HG03575 (cell line): ENCODE data around the gene DHX32.

Experiments used
- ATAC-seq: cut with Tn5 transposase; IDR thresholded peaks from one replicate; pipeline ENCODE4 v1.9.1; 2021; ENCODE audit not compliant: unreplicated experiment, insufficient number of reproducible peaks, low FRiP score; ENCODE audit errors: extremely low read depth

DHX32 gene

DNA sequence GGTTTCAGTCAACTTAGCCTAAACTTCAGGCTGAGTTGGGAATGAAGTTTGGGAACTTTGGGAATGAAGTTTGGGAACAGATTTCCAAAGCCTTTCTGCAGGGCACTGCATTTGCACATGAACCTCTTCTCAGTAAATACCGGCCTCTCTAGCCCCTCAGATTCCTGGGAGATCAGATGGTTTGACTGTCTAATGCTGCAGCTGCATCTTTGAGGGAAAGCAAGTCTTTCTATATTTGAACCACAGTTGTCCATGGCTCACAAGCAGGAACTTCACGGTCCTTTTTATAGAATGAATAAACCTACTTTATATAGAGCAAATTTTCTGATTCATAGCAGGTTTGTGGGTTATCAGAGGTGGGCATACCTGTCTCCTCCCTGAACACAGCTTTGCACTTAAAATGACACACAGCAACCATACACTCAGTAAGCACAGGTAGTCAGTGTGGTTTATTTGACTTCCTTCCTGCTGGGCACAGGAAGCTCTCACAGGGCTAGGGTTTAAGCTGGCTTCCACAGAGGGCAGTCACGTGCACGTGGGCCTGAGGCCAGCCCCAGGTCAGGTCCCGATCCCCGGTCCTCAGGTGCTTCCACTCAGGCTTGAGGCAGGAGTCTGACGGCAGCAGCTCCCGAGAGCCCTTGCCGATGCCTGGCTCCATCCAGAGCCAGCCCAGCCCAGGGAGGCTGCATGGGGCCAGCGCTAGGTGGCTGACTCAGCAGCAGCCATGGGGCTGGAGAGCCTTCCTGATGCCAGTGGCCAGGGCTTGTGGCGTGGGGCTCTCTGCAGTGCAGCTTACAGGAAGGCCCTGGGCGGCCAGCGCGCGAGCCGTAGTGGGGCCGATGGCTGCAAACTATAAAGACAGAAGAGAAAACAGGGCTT lies 92.7 kb downstream of the DHX32 start:
- no peak for ATAC-seq
